Nucleus accumbens (tissue), 56 donors: ENCODE measurements around the gene TBC1D25.
"Not testable (repeated sequence)": the region's sequence is repeated elsewhere in the genome, so short reads cannot be mapped to it uniquely, and the experiment has no call there.

Source experiments
- DNase-seq, 56 donors: peaks; one replicate each; lab custom pipeline; 2025; lab: John Stamatoyannopoulos, UW

Gene TBC1D25

GRCh38 chrX:48555731-48556325 is 16.3 kb downstream of the TBC1D25 start:
- DNase-seq = not testable (repeated sequence)

DNA sequence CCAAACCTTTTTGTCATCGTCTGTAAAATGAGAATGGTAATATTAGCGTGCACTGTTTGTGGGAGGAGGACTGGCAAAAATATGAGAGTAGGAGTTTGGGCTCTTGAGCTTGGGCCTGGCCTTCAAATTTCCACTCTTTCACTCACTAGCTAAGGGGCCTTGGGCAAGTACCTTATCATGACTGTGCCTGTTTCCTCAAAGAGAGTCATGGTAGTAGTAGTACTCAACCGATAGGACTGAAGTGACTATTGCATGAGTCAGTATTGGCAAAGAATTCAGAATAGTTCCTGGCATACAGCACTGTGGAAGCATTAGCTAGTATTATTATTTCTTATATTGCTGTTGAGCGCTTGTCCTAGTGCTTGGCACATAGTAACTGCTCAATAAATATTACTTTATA is 18.8 kb downstream of the TBC1D25 start:
- no peak for DNase-seq

- no peak for DNase-seq
Measured at GRCh38 chrX:48559636-48560035, 20.1 kb downstream of the TBC1D25 start.

DNA sequence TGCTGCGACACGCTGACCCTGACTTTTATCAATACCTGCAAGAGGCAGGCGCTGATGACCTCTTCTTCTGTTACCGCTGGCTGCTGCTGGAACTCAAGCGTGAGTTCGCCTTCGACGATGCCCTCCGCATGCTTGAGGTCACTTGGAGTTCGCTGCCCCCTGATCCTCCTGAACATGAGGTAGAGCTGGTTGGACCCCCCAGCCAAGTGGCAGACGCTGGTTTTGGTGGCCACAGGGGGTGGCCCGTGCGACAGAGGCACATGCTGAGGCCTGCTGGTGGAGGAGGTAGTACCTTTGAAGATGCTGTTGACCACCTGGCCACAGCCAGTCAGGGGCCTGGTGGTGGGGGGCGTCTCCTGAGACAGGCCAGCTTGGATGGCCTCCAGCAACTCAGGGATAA is 20.5 kb downstream of the TBC1D25 start:
- DNase-seq = no peak

GRCh38 chrX:48560681-48561080 is 21.2 kb downstream of the TBC1D25 start:
- DNase-seq = no peak

DNA sequence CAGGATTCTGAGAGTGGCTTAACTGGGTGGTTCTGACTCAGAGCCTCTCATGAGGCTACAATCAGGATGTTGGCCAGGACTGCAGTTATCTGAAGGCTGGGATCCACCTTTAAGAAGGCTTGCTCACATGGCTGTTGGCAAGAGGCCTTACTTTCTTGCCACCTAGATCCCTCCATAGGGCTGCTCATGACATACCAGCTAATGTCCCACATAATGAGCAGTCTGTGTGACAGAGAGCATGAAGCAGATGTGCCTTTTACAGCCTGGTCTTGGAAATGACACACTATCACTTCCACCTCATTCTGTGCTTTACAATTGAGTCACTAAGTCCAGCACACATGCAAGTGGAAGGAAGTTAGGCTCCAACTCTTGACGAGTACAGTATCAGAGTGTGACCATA is 30.4 kb downstream of the TBC1D25 start:
- no peak for DNase-seq

DNA sequence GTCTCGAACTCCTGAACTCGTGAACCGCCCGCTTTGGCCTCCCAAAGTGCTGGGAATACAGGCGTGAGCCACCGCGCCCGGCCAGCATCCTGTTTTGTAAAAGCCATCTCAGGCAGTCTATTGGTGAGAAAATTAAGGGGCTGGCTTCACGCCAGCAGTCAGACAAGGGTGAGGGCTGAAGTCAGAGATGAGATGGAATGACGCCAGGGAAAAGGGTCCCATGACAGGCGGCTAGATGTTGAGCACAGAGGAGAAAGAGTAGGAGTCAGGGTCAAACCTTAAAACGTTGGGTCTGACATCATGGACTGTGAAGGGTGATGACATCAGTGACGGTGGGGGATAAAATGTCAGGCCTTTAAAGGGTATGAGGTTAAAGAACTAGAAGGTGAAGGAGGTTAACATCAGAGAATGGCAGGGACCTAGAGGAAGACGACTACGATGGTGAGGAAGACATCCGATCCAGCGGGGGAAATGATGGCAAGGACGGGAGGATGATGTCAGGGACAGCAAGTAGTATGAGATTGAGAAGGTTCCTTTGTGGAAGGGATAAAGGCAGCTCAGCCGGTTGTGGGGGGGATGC is 34.3 kb downstream of the TBC1D25 start:
- peak in 16 of 56 donors; percentile 2 to 53 (median 17) for DNase-seq

DNA sequence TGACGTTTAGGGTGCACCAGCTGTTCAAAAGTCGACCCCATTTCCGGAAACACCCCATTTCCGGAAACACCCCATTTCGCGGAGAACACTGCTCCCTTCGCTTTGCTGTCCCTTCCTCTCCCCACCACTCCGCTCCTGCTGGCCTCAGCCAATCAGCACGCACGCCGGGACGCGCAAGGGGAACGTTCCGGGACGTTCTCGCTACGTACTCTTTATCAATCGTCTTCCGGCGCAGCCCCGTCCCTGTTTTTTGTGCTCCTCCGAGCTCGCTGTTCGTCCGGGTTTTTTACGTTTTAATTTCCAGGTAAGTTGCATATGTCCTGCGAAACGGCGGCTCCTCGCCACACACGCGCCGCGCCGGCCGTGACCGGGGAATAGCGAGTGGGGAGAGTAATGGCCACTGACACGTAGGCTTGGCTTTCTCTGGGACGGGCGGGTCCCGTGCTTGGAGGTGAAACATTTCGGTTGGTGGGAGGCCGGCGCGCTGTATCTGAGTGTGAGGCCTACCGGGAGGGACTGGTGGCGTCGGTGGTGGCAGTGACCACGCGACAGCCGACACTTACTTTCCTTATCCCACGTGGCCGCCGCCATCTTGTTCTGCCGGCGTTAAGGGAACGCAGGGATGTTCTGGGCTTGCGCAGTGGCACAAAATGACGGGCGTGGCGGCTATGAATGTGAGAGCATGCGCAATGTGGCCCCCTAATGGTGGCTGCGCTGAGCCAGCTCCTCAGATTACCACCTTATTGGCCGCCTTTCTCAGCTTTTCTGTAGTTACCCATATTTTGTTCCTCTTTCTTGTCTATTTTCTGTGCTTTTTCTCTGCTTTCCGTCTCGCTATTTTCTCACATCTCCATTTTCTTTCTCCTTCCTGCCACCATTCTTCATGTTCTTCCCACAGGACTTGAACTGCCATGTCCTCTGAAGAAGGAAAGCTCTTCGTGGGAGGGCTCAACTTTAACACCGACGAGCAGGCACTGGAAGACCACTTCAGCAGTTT is 35.1 kb downstream of the TBC1D25 start, which contains the start of gene RBM3:
RBM3 (plus strand) TSS at position 215 of the 997 bp plus-strand sequence; CDS start at position 912, 697 bp downstream.
- DNase-seq = peak; percentile 38 to 94 (median 86)

DNA sequence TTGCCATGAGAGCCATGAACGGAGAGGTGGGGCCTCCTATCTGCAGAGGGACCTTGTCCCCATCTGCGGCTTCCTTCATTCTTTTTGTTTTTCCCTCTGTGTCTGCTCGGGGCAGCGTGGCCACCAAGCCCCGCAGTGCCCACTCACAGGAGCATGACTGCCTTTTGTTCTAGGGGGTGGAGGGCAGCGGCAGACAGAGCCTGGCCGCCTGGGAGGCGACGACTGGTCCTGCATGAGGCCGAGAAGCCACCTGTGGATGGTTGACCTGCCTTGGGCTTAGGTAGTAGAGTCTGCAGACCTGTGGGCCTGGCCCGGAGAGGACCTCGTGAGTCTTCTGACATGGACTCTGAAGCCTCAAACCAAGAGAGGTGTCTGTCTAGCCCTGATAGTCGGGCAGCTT is 36.1 kb downstream of the TBC1D25 start:
- no peak for DNase-seq

GRCh38 chrX:48576108-48576507 is 36.6 kb downstream of the TBC1D25 start:
- no peak for DNase-seq

DNA sequence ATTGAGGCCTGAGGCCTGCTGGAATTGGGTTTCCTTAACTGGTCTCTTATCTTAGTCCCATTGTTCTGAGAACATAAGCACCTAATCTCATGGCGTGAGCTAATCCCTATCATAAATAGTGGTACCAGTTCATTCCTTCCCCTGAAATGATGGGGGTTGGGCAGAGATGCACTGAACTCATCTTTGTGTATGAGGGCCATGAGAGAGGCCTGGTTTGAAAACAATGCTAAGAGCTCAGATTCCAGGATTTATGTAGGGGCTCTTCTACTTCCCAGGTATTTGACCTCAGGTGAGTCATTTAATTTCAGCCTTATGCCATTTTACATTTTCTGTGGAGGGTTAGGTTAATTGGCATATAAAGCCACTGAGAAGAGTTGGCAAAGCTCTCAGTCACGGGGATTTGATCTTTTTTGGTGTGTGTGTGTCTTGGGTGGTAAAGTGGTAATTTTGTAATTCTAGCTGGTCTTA is 39.2 kb downstream of the TBC1D25 start:
- DNase-seq = no peak

GRCh38 chrX:48579259-48579658 is 39.7 kb downstream of the TBC1D25 start:
- no peak for DNase-seq

DNA sequence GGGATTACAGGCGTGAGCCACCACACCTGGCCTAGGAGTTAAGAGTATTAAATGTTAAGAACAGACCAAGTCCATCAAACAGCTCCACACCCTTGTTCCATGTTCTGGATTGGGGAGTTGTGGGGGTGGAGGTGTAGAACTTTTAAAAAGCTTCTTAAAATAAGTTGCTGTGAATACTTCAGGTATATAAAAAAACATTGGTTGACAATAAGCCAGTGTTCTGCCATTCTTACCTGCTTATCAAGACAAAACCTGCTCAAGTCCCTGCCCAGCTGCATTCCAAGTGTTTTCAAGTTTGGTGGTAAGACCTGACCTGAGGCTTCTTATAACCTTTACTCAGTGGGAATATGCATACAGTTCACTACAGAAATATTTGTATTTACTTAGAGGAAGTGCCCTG is 41.1 kb downstream of the TBC1D25 start:
- no peak for DNase-seq

GRCh38 chrX:48584698-48585097 is 45.2 kb downstream of the TBC1D25 start:
- DNase-seq = no peak

DNA sequence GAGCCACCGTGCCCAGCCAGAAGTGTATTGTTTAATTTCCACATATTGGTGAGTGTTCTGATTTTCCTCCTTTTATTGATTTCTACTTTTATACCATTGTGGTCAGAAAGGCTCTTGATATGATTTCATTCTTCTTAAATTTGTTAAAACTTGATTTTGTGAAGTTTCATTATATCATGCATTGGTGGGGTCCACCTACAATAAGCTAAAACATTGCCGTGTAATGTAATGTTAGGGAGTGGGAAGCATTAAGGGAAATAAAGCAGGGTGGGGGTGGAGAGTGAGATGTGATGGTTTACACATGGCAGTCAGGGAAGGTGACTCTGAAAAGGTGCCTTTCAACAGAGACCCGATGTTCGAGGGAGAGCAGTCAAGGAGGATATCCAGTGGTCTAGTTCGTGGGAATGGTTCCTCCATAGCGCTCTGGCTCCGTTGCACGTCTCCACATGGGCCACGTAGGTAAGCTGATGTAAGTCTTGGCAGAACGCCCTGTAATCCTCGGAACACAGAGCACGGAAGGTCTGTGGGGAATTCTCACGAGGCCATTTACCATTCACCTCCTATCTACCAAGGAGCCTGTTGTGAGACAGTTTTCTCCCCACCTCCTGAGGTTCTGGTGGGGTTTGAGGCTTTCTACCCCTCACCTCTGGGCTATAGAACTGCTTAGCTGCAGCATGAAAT is 50.1 kb downstream of the TBC1D25 start:
- DNase-seq = no peak

DNA sequence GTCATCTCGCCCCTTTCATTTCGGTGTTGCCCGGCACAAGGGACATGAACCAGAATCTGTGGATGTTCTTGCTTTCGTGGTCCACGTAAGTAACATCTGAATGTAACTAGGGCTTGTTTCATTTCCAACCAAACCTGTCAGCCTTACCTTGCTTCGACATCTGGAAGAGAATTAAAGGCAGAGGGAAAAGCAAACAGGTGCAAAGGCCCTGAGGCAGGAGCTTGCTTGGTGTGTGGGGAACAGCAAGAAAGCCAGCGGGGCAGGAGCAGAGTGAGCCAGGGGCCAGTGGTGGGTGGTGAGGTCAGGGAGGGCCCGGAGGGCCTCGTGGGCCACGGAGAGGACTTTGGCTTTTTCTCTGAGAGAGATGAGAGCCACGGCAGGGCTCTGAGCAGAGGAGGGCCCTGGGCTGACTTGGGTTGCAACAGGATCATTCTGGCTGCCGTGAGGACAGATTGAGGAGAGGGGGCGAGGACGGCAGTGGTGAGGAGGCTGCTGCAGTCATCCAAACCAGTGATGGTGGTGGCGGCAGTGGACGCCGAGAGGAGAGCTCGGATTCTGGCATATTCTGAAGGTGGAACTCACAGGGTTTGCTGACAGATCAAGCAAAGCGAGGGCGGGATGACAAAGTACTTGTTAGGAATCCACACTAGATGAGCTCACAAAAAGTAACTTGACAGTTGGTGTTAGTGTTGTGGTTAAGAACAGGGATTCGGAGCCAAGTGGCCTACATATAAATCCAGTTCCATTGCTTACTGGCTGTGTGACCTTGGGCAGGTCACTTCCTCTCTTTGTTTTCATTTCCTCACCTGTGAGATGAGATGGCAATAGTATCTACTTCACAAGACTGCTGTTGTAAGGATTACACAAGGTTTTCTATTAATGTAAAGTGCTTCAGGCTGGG is 50.9 kb downstream of the TBC1D25 start:
- DNase-seq = peak in 1 of 56 donors; percentile 0

GRCh38 chrX:48591255-48591791 is 51.8 kb downstream of the TBC1D25 start:
- no peak for DNase-seq

- DNase-seq = no peak
Measured at GRCh38 chrX:48592971-48593370, 53.5 kb downstream of the TBC1D25 start.

DNA sequence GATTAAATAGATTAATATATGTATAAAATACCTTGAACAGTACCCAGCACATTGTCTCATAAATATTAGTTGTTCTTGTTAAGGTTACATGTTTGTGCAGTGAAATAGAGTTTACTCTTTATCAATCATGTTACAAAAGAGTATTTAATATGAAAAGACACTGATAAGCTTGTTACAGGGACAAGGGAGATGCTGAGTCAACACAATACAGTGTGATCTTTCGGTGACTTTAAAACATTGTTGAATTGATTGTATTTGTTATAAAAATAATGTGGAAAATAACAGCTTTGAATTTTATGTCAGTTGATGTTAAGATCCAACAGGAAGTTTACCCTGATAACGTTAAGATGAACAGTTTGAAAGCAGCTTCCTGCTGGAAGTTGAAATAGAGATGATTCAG is 56.4 kb downstream of the TBC1D25 start:
- no peak for DNase-seq
